ENCODE measurements around the gene MYADML2.

The MYADML2 gene

GRCh38 chr17:81966343-81967243 lies 19.6 kb upstream of the MYADML2 start:
- H3K27ac ChIP-seq: no peak overlapping the region
- peaks cover 80% of the 10 kb centered on the region for H3K27me3 ChIP-seq
- no peak overlapping the region for H3K4me3 ChIP-seq (ENCODE audit: low read depth in 1 of 2, low read length in 1 of 2)
- H3K4me1 ChIP-seq (ENCODE audit: control insufficient read depth in 1 of 2, insufficient read depth in 1 of 2, low read depth in 1 of 2, low read length in 1 of 2): peaks cover 17% of the 10 kb centered on the region in 2 experiments
- no peaks in the 10 kb centered on the region for H3K36me3 ChIP-seq
- no peak for TF ChIP-seq CTCF (IDR thresholded peaks at IDR 0.05)
- no peaks in the 10 kb centered on the region for H3K9me3 ChIP-seq

GRCh38 chr17:81964081-81964849 lies 17.2 kb upstream of the MYADML2 start:
- Histone ChIP-seq H3K9me3 (no peaks in the 10 kb centered on the region), H3K4me3 (ENCODE audit: low read depth in 1 of 2, low read length in 1 of 2) (no peak overlapping the region), H3K4me1 (ENCODE audit: control insufficient read depth in 1 of 2, insufficient read depth in 1 of 2, low read depth in 1 of 2, low read length in 1 of 2) (peaks cover 24 to 32% of the 10 kb centered on the region in 2 experiments), H3K27ac (no peak overlapping the region), H3K36me3 (no peaks in the 10 kb centered on the region), H3K27me3 (peaks cover 100% of the 10 kb centered on the region)
- TF ChIP-seq CTCF (IDR thresholded peaks at IDR 0.05): no peak

- no peaks in the 10 kb centered on the region for H3K36me3 ChIP-seq
- H3K4me1 ChIP-seq (ENCODE audit: control insufficient read depth in 1 of 2, insufficient read depth in 1 of 2, low read depth in 1 of 2, low read length in 1 of 2): peaks cover 23 to 31% of the 10 kb centered on the region in 2 experiments
- H3K4me3 ChIP-seq (ENCODE audit: low read depth in 1 of 2, low read length in 1 of 2): no peak overlapping the region
- H3K27ac ChIP-seq: no peak overlapping the region
- no peak for TF ChIP-seq CTCF (IDR thresholded peaks at IDR 0.05)
- H3K9me3 ChIP-seq: no peaks in the 10 kb centered on the region
- peaks cover 100% of the 10 kb centered on the region for H3K27me3 ChIP-seq
Observed at GRCh38 chr17:81962499-81963441, 15.7 kb upstream of the MYADML2 start.

- peaks cover 100% of the 10 kb centered on the region for H3K27me3 ChIP-seq
Observed at GRCh38 chr17:81961521-81962498, 14.8 kb upstream of the MYADML2 start.

More at GRCh38 chr17:81961521-81962498, 14.8 kb upstream of the MYADML2 start:
- TF ChIP-seq CTCF (IDR thresholded peaks at IDR 0.05): no peak
- H3K9me3 ChIP-seq: no peaks in the 10 kb centered on the region
- peaks cover 13 to 21% of the 10 kb centered on the region in 2 experiments for H3K4me1 ChIP-seq (ENCODE audit: control insufficient read depth in 1 of 2, insufficient read depth in 1 of 2, low read depth in 1 of 2, low read length in 1 of 2)
- H3K27ac ChIP-seq: no peak overlapping the region
- H3K4me3 ChIP-seq (ENCODE audit: low read depth in 1 of 2, low read length in 1 of 2): no peak overlapping the region
- no peaks in the 10 kb centered on the region for H3K36me3 ChIP-seq
